Pancreas (tissue), 10 donors: ENCODE measurements around the gene FOXP2. TPM values are rescaled to one million over a fixed set of nuclear protein-coding genes. Genes with fewer than 3 reads are reported as not detected.

Experiments
- ATAC-seq, 4 donors: fragments of 200-7000 bp; cut with Tn5 transposase; one replicate each; pipeline versions ENCODE4 v1.8.0 to v1.9.1; 2020; ENCODE audit warnings: mild to moderate bottlenecking in 4 of 4, moderate library complexity in 4 of 4
- DNase-seq, 6 donors: peaks; one replicate each; pipeline ENCODE4 v3.0.0-alpha.2; 2020
- FAIRE-seq: peaks from 2 replicates; lab custom pipeline; 2012; peaks lifted over from hg19 to GRCh38; lab: Jason Lieb, UNC
- H3K27ac ChIP-seq, 4 donors: fragments of 200-600 bp; sonication (generic); 1 replicate in 3 of 4; 2 replicates in 1 of 4; pipeline versions ENCODE4 v1.5.0 to v1.8.0; 2020
- H3K27me3 ChIP-seq, 4 donors: fragments of 200-600 bp; one replicate each; pipeline ENCODE4 v1.8.0; 2021
- H3K36me3 ChIP-seq, 3 donors: fragments of 200-600 bp; sonication (generic) in 1 of 3; one replicate each; pipeline versions ENCODE4 v1.5.0 to v1.8.0; 2020 to 2021
- H3K4me1 ChIP-seq, 3 donors: fragments of 200-600 bp; one replicate each; pipeline ENCODE4 v1.8.0; 2021
- H3K4me3 ChIP-seq, 4 donors: fragments of 200-600 bp; sonication (generic) in 2 of 4; one replicate each; pipeline versions ENCODE4 v1.5.0 to v1.8.0; 2020 to 2021
- H3K9me3 ChIP-seq, 4 donors: fragments of 200-600 bp; one replicate each; pipeline ENCODE4 v1.8.0; 2021
- CTCF ChIP-seq, 4 donors: fragments of 200-600 bp; sonication (generic) in 3 of 4; IDR thresholded peaks; one replicate each; pipeline versions ENCODE4 v1.5.0 to v1.8.0; 2021; ENCODE audit warnings: antibody characterized with exemption in 4 of 4
- WGBS, 2 donors: extraction: QIAGEN DNeasy Blood & Tissue Kit; methylation state at CpG; one replicate each; pipeline ENCODE4 v1.1.7; 2013; 5-methylcytosine and 5-hydroxymethylcytosine counted together
- intact Hi-C, 3 donors: fragments of 100-400 bp; cut with DNase I; formaldehyde crosslinking; loops; one replicate each; pipeline versions ENCODE4 v1.11.1 to v1.14.2; 2022
- polyA plus RNA-seq, 2 donors: library from polyadenylated mRNA; stranded (reverse); fragments of 200-250 nt; gene quantifications; one replicate each; pipeline ENCODE4 v1.2.3, GENCODE V29; 2013
- total RNA-seq, 6 donors: library from RNA; stranded (reverse); fragmentation: NEBNext Ultra II Directional in 4 of 6; extraction: Animal tissue kit (Norgen Biotek cat#: 25700) in 4 of 6; gene quantifications; one replicate each; pipeline versions ENCODE4 v1.2.1 to v1.2.4, GENCODE V29; 2021 to 2023
- donor health status: healthy with polysubstance abuse.
- donor health status: DM: no; HTN: no; CAD: no; lungs with moderate emphysema.
- donor health status: DM: no; HTN: no; CAD: no.
- donor health status: control.
- donor health status: control.
- donor health status: Bipolar disorder and iron deficiency.
- donor health status: DM: yes; HTN: yes; CAD: no.
- donor health status: DM: no; HTN: no; CAD: no.
- donor health status: DM: no; HTN: no; CAD: no.
- donor health status: DM: yes; HTN: yes; CAD: no.

The FOXP2 gene
- total and polyA plus RNA-seq, 8 donors, result 2.7 to 12.6 (median 10.2) TPM

GRCh38 chr7:114402876-114403635 is 11.6 kb upstream of the FOXP2 start:
- Histone ChIP-seq H3K27ac (no peak overlapping the region), H3K9me3 (no peaks in the 10 kb centered on the region), H3K4me3 (no peak overlapping the region), H3K27me3 (no peaks in the 10 kb centered on the region), H3K4me1 (peaks cover 0 to 17% (median 6%) of the 10 kb centered on the region in 3 donors), H3K36me3 (no peaks in the 10 kb centered on the region)
- intact Hi-C loops, result loop anchor here in 1 of 3 donors (10.0 kb wide), 1 partner anchor 318 kb away; no protein-coding TSS in a partner anchor
- 62% methylated on average over 2 of the region's 2 CpGs for WGBS, 2 donors
- ATAC-seq (no peak), DNase-seq (no peak), FAIRE-seq (no peak)
- TF ChIP-seq CTCF (IDR thresholded peaks at IDR 0.05), result no peak

- peak; percentile 15 to 29 (median 18) for TF ChIP-seq CTCF (IDR thresholded peaks at IDR 0.05)
- FAIRE-seq, result peak; percentile 70
- H3K4me1 ChIP-seq, result peaks cover 0 to 17% (median 6%) of the 10 kb centered on the region in 3 donors
- 12 to 20% methylated on average over 2 of the region's 2 CpGs for WGBS, 2 donors
- no peak overlapping the region for H3K27ac ChIP-seq
- H3K36me3 ChIP-seq, result no peaks in the 10 kb centered on the region
- H3K4me3 ChIP-seq, result no peak overlapping the region
- intact Hi-C loops, result loop anchor here in 1 of 3 donors (10.0 kb wide), 1 partner anchor 321 kb away; no protein-coding TSS in a partner anchor
- no peaks in the 10 kb centered on the region for H3K27me3 ChIP-seq
- H3K9me3 ChIP-seq, result no peaks in the 10 kb centered on the region
- ATAC-seq, result peak; percentile 80 to 97 (median 94)
- no peak for DNase-seq
Measured at GRCh38 chr7:114405427-114405826, 9.2 kb upstream of the FOXP2 start.

GRCh38 chr7:114409750-114410149 is 4.9 kb upstream of the FOXP2 start:
- Histone ChIP-seq H3K4me3 (no peak overlapping the region), H3K36me3 (no peaks in the 10 kb centered on the region), H3K27me3 (no peaks in the 10 kb centered on the region), H3K4me1 (peaks cover 6 to 37% (median 9%) of the 10 kb centered on the region in 3 donors), H3K9me3 (no peaks in the 10 kb centered on the region), H3K27ac (no peak overlapping the region)
- TF ChIP-seq CTCF (IDR thresholded peaks at IDR 0.05), result no peak
- intact Hi-C loops, result loop anchor here in 1 of 3 donors (10.0 kb wide), 1 partner anchor 325 kb away; no protein-coding TSS in a partner anchor
- 92 to 98% methylated on average over 1 of the region's 1 CpG for WGBS, 2 donors
- DNase-seq (no peak), FAIRE-seq (no peak), ATAC-seq (no peak)

DNA sequence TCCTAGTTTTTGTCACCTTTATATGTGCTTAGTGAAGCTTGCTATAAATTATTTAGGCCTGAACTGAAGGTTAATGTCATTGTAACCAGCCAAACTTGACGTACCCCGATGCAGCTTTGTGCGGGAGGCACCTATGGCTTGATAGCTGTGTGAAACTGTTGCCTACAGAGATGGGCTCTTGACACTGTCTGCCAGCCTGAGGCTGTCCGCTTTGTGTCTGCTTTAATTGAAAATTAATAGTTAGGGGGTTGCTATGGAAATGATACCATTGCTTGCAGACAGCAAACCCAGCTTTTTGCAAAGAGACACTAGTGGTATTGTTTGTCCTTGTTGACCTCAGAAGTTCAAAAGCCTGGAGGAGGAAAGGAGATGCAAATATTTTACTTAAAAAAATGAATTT is 2.1 kb upstream of the FOXP2 start:
- intact Hi-C loops, result no loop called here
- Histone ChIP-seq H3K9me3 (no peaks in the 10 kb centered on the region), H3K27ac (peak overlapping the region in 1 of 4 donors; percentile 68), H3K36me3 (no peaks in the 10 kb centered on the region), H3K4me3 (no peak overlapping the region), H3K4me1 (peaks cover 4 to 32% (median 9%) of the 10 kb centered on the region in 3 donors), H3K27me3 (no peaks in the 10 kb centered on the region)
- DNase-seq (peak in 1 of 6 donors; percentile 10), ATAC-seq (no peak), FAIRE-seq (no peak)
- 73 to 92% methylated on average over 4 of the region's 4 CpGs for WGBS, 2 donors
- no peak for TF ChIP-seq CTCF (IDR thresholded peaks at IDR 0.05)

DNA sequence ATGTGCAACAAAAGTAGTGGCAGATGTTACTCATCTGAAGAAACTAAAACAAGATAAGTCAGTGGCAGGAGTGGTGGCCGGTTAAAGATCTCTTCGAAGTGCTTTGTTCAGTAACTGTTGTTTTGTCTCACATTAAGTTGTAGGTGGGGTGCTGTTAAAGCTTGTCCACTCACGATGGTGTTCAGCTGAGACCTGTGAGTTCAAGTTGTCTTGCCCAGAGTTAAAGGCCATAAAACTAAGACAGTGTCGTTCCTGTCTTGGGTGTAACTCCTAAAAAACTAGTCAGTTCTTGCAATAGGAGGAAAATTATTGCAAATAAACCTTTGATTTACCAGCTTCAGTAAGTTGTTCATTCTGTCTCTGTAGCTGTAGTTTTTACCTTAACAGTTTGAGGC is 857 bp upstream of the FOXP2 start:
- TF ChIP-seq CTCF (IDR thresholded peaks at IDR 0.05), result no peak
- Histone ChIP-seq H3K27ac (peak overlapping the region in 3 of 4 donors; percentile 4 to 68 (median 62)), H3K36me3 (no peaks in the 10 kb centered on the region), H3K9me3 (no peaks in the 10 kb centered on the region), H3K4me1 (peaks cover 4 to 30% (median 9%) of the 10 kb centered on the region in 3 donors), H3K27me3 (no peaks in the 10 kb centered on the region), H3K4me3 (peak overlapping the region in 1 of 4 donors; percentile 3)
- no peak for DNase-seq
- ATAC-seq, result peak in 2 of 4 donors; percentile 3 to 21
- no peak for FAIRE-seq
- 27 to 32% methylated on average over 4 of the region's 4 CpGs for WGBS, 2 donors
- intact Hi-C loops, result no loop called here
